ENCODE data around the gene PCYT1A. TPM values are rescaled to one million over a fixed set of nuclear protein-coding genes. Genes with fewer than 3 reads are reported as not detected.
A peak's percentile ranks its signal among the peaks of the same experiment; 100 is the strongest.

Gene PCYT1A
- total and polyA plus RNA-seq, 4 donors, result 30.4 to 41.7 (median 38.8) TPM

GRCh38 chr3:196227629-196228493 is 59.7 kb downstream of the PCYT1A start:
- 72% methylated on average over 17 of the region's 24 CpGs for WGBS (ENCODE audit: insufficient coverage)
- Histone ChIP-seq H3K36me3 (ENCODE audit: control insufficient read depth, insufficient read depth, low read length) (peaks cover 10% of the 10 kb centered on the region), H3K9me3 (ENCODE audit: control insufficient read depth, insufficient read depth, low read length) (no peaks in the 10 kb centered on the region), H3K27me3 (ENCODE audit: control insufficient read depth, insufficient read depth, low read length) (no peaks in the 10 kb centered on the region), H3K27ac (ENCODE audit: low read depth, low read length) (no peak overlapping the region), H3K4me3 (ENCODE audit: low read depth, low read length) (no peak overlapping the region), H3K4me1 (ENCODE audit: control insufficient read depth, insufficient read depth, low read length) (peaks cover 5% of the 10 kb centered on the region)
- DNase-seq (ENCODE audit: low read depth in 4 of 6, low spot score in 6 of 6), result no peak

GRCh38 chr3:196227121-196227561 is 60.4 kb downstream of the PCYT1A start:
- DNase-seq (ENCODE audit: low read depth in 4 of 6, low spot score in 6 of 6), result no peak
- Histone ChIP-seq H3K36me3 (ENCODE audit: control insufficient read depth, insufficient read depth, low read length) (peaks cover 8% of the 10 kb centered on the region), H3K27ac (ENCODE audit: low read depth, low read length) (no peak overlapping the region), H3K27me3 (ENCODE audit: control insufficient read depth, insufficient read depth, low read length) (no peaks in the 10 kb centered on the region), H3K4me3 (ENCODE audit: low read depth, low read length) (no peak overlapping the region), H3K9me3 (ENCODE audit: control insufficient read depth, insufficient read depth, low read length) (no peaks in the 10 kb centered on the region), H3K4me1 (ENCODE audit: control insufficient read depth, insufficient read depth, low read length) (peaks cover 5% of the 10 kb centered on the region)
- 86% methylated on average over 12 of the region's 14 CpGs for WGBS (ENCODE audit: insufficient coverage)

GRCh38 chr3:196225763-196226364 is 61.7 kb downstream of the PCYT1A start:
- DNase-seq (ENCODE audit: low read depth in 4 of 6, low spot score in 6 of 6), result no peak
- Histone ChIP-seq H3K9me3 (ENCODE audit: control insufficient read depth, insufficient read depth, low read length) (no peaks in the 10 kb centered on the region), H3K27me3 (ENCODE audit: control insufficient read depth, insufficient read depth, low read length) (no peaks in the 10 kb centered on the region), H3K4me3 (ENCODE audit: low read depth, low read length) (no peak overlapping the region), H3K27ac (ENCODE audit: low read depth, low read length) (no peak overlapping the region), H3K36me3 (ENCODE audit: control insufficient read depth, insufficient read depth, low read length) (peaks cover 7% of the 10 kb centered on the region), H3K4me1 (ENCODE audit: control insufficient read depth, insufficient read depth, low read length) (peaks cover 5% of the 10 kb centered on the region)
- WGBS (ENCODE audit: insufficient coverage), result 89% methylated on average over 12 of the region's 15 CpGs

DNA sequence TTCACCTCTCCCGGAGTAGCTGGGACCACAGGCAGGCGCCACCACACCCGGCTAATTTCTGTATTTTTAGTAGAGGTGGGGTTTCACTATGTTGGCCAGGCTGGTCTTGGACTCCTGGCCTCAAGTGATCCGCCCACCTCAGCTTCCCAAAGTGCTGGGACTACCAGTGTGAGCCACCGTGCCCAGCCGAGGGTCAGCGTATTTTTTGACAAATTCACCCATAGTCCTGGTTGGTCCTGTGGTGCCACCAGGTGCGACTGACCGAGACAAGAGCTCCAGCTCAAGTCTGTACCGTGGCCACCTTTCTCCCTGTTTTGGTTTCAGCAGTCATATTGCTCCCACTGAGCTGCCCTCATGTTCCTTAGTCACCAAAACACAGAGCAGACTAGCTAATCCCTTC is 62.4 kb downstream of the PCYT1A start:
- DNase-seq (ENCODE audit: low read depth in 4 of 6, low spot score in 6 of 6), result no peak
- Histone ChIP-seq H3K27ac (ENCODE audit: low read depth, low read length) (no peak overlapping the region), H3K36me3 (ENCODE audit: control insufficient read depth, insufficient read depth, low read length) (peaks cover 7% of the 10 kb centered on the region), H3K27me3 (ENCODE audit: control insufficient read depth, insufficient read depth, low read length) (no peaks in the 10 kb centered on the region), H3K9me3 (ENCODE audit: control insufficient read depth, insufficient read depth, low read length) (no peaks in the 10 kb centered on the region), H3K4me3 (ENCODE audit: low read depth, low read length) (no peak overlapping the region), H3K4me1 (ENCODE audit: control insufficient read depth, insufficient read depth, low read length) (peaks cover 4% of the 10 kb centered on the region)
- 91% methylated on average over 7 of the region's 10 CpGs for WGBS (ENCODE audit: insufficient coverage)

DNA sequence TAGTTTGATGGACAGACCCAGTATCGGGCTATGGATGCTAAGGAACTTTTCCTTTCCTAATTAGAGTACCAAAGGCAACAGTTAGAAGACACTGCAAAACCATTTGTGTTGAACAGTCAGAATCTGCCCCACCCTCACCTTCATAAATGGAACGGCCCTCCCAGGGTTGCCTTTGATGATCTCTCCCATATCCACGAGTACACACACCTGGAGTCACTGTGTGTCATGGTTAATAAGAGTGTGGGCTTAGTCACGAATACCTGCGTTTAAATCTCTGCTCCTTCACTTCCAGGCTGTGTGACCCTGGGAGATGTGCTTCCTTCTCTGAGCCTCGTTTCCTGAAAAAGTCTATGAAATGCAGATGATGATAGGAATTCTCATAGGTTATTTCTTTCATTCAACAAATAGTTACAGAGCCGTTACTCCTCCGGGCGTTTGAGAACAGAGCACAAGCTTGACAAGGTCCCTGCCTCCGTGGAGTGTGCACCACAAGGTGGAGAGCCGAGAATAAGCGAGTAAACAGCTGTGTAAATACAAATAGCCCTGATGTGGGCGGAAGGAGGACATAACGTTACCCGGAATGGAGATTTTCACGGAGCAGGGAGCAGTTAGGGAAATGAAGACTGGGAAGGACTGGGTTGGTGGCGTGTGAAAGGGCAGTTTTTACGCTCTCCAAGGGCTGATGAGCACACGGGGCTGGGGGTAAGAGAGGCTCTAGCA is 64.5 kb downstream of the PCYT1A start:
- H3K36me3 ChIP-seq (ENCODE audit: control insufficient read depth, insufficient read depth, low read length), result peaks cover 6% of the 10 kb centered on the region
- H3K27me3 ChIP-seq (ENCODE audit: control insufficient read depth, insufficient read depth, low read length), result no peaks in the 10 kb centered on the region
- H3K4me3 ChIP-seq (ENCODE audit: low read depth, low read length), result no peak overlapping the region
- peak overlapping the region; percentile 57 for H3K27ac ChIP-seq (ENCODE audit: low read depth, low read length)
- H3K4me1 ChIP-seq (ENCODE audit: control insufficient read depth, insufficient read depth, low read length), result peaks cover 19% of the 10 kb centered on the region
- no peak for DNase-seq (ENCODE audit: low read depth in 4 of 6, low spot score in 6 of 6)
- no peaks in the 10 kb centered on the region for H3K9me3 ChIP-seq (ENCODE audit: control insufficient read depth, insufficient read depth, low read length)
- 68% methylated on average over 12 of the region's 19 CpGs for WGBS (ENCODE audit: insufficient coverage)

DNA sequence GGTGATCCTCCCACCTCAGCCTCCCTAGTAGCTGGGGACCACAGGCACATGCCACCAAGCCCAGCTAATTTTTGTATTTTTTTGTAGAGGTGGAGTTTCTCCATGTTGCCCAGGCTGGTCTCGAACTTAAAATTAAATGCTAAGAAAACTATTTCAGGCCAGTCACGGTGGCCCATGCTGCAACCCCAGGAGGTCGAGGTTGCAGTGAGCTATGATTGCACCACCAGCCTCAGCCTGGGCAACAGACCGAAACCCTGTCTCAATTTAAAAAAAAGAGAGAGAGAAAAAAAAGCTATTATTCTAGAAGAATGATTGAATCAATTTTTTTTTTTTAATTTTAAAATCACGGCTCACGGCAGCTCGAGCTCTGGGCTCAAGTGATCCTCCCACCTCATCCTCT is 66.5 kb downstream of the PCYT1A start:
- Histone ChIP-seq H3K9me3 (ENCODE audit: control insufficient read depth, insufficient read depth, low read length) (no peaks in the 10 kb centered on the region), H3K36me3 (ENCODE audit: control insufficient read depth, insufficient read depth, low read length) (peaks cover 2% of the 10 kb centered on the region), H3K4me3 (ENCODE audit: low read depth, low read length) (no peak overlapping the region), H3K4me1 (ENCODE audit: control insufficient read depth, insufficient read depth, low read length) (peaks cover 36% of the 10 kb centered on the region), H3K27me3 (ENCODE audit: control insufficient read depth, insufficient read depth, low read length) (no peaks in the 10 kb centered on the region), H3K27ac (ENCODE audit: low read depth, low read length) (no peak overlapping the region)
- WGBS (ENCODE audit: insufficient coverage), result 96% methylated on average over 4 of the region's 7 CpGs
- DNase-seq (ENCODE audit: low read depth in 4 of 6, low spot score in 6 of 6), result no peak

- H3K4me1 ChIP-seq (ENCODE audit: control insufficient read depth, insufficient read depth, low read length), result peaks cover 37% of the 10 kb centered on the region
- no peak overlapping the region for H3K27ac ChIP-seq (ENCODE audit: low read depth, low read length)
- H3K36me3 ChIP-seq (ENCODE audit: control insufficient read depth, insufficient read depth, low read length), result peaks cover 2% of the 10 kb centered on the region
- H3K9me3 ChIP-seq (ENCODE audit: control insufficient read depth, insufficient read depth, low read length), result no peaks in the 10 kb centered on the region
- no peak overlapping the region for H3K4me3 ChIP-seq (ENCODE audit: low read depth, low read length)
- H3K27me3 ChIP-seq (ENCODE audit: control insufficient read depth, insufficient read depth, low read length), result no peaks in the 10 kb centered on the region
- DNase-seq (ENCODE audit: low read depth in 4 of 6, low spot score in 6 of 6), result no peak
- WGBS (ENCODE audit: insufficient coverage), result 88% methylated on average over 7 of the region's 10 CpGs
Observed at GRCh38 chr3:196220587-196220986, 66.9 kb downstream of the PCYT1A start.

DNA sequence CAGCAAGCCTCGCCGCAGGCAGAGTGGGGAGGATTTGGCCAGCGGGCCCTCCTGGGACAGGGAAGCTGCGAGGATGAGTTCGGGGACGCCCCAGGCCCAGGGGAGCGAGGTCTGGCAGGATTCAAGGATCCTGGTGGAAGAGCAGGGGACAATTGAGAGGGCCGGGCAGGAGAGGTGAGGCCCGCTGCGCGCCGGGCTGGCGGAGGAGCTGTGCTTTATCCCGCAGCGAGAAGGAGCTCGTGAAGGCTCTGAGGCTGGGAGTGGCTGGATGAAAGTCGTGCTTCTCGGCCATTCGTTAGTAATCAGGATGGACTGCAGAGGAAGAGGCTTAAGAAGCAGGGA is 67.6 kb downstream of the PCYT1A start:
- Histone ChIP-seq H3K4me1 (ENCODE audit: control insufficient read depth, insufficient read depth, low read length) (peaks cover 37% of the 10 kb centered on the region), H3K9me3 (ENCODE audit: control insufficient read depth, insufficient read depth, low read length) (no peaks in the 10 kb centered on the region), H3K27ac (ENCODE audit: low read depth, low read length) (peak overlapping the region; percentile 71), H3K36me3 (ENCODE audit: control insufficient read depth, insufficient read depth, low read length) (peaks cover 2% of the 10 kb centered on the region), H3K27me3 (ENCODE audit: control insufficient read depth, insufficient read depth, low read length) (no peaks in the 10 kb centered on the region), H3K4me3 (ENCODE audit: low read depth, low read length) (no peak overlapping the region)
- 75% methylated on average over 19 of the region's 19 CpGs for WGBS (ENCODE audit: insufficient coverage)
- no peak for DNase-seq (ENCODE audit: low read depth in 4 of 6, low spot score in 6 of 6)

GRCh38 chr3:196219194-196219969 is 68.1 kb downstream of the PCYT1A start:
- 8% methylated on average over 19 of the region's 19 CpGs for WGBS (ENCODE audit: insufficient coverage)
- H3K27me3 ChIP-seq (ENCODE audit: control insufficient read depth, insufficient read depth, low read length), result no peaks in the 10 kb centered on the region
- H3K36me3 ChIP-seq (ENCODE audit: control insufficient read depth, insufficient read depth, low read length), result peaks cover 2% of the 10 kb centered on the region
- peaks cover 37% of the 10 kb centered on the region for H3K4me1 ChIP-seq (ENCODE audit: control insufficient read depth, insufficient read depth, low read length)
- no peaks in the 10 kb centered on the region for H3K9me3 ChIP-seq (ENCODE audit: control insufficient read depth, insufficient read depth, low read length)
- peak overlapping the region; percentile 71 for H3K27ac ChIP-seq (ENCODE audit: low read depth, low read length)
- H3K4me3 ChIP-seq (ENCODE audit: low read depth, low read length), result peak overlapping the region; percentile 18
- peak; percentile 64 to 96 (median 80) for DNase-seq (ENCODE audit: low read depth in 4 of 6, low spot score in 6 of 6)
